Measurements from ENCODE around the gene FNIP2. TPM values are rescaled to one million over a fixed set of nuclear protein-coding genes. Genes with fewer than 3 reads are reported as not detected.

FNIP2 gene
- total RNA-seq, 1 experiment from 2014 or later, result 35.3 TPM

DNA sequence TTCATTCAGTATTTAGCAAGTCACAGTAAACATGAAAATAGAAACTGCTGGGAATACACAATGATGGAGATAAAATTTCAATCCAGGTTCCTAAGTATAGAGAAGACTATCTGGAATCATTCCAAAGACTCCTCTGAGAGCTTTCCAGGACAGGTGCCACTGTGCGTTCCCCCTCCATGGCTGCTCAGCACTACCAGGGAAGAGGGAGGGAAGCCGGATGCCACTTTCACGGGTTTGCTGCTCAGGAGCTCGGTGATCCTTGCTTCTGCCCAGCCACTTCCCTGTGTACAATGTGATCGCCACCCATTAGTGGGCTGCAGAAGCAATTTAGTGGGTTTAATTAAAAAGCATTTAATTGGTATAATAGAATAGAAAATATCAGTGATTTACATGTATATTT, 94.5 kb downstream of the FNIP2 start:
- no TSS peak for BruUV-seq (replicated peaks)
- Mint-ChIP-seq H3K4me3 (ENCODE audit: low read depth, unreplicated experiment) (no peak overlapping the region), H3K4me1 (ENCODE audit: low read depth, unreplicated experiment) (no peaks in the 10 kb centered on the region), H3K27me3 (ENCODE audit: unreplicated experiment) (no peaks in the 10 kb centered on the region), H3K36me3 (ENCODE audit: insufficient read depth, unreplicated experiment) (peaks cover 10% of the 10 kb centered on the region), H3K27ac (ENCODE audit: unreplicated experiment) (no peak overlapping the region), H3K9me3 (ENCODE audit: low read depth, unreplicated experiment) (no peaks in the 10 kb centered on the region)
- TF ChIP-seq, protein P1, sequence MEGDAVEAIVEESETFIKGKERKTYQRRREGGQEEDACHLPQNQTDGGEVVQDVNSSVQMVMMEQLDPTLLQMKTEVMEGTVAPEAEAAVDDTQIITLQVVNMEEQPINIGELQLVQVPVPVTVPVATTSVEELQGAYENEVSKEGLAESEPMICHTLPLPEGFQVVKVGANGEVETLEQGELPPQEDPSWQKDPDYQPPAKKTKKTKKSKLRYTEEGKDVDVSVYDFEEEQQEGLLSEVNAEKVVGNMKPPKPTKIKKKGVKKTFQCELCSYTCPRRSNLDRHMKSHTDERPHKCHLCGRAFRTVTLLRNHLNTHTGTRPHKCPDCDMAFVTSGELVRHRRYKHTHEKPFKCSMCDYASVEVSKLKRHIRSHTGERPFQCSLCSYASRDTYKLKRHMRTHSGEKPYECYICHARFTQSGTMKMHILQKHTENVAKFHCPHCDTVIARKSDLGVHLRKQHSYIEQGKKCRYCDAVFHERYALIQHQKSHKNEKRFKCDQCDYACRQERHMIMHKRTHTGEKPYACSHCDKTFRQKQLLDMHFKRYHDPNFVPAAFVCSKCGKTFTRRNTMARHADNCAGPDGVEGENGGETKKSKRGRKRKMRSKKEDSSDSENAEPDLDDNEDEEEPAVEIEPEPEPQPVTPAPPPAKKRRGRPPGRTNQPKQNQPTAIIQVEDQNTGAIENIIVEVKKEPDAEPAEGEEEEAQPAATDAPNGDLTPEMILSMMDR (IDR thresholded peaks at IDR 0.05; ENCODE audit: unreplicated experiment), result no peak
- intact Hi-C loops (cut with micrococcal nuclease; ENCODE audit: unreplicated experiment), result no loop called here
- DNase-seq, result no peak
- CTCF ChIA-PET, result no interaction called here

- no TSS peak for BruUV-seq (replicated peaks)
- Mint-ChIP-seq H3K9me3 (ENCODE audit: low read depth, unreplicated experiment) (no peaks in the 10 kb centered on the region), H3K4me1 (ENCODE audit: low read depth, unreplicated experiment) (no peaks in the 10 kb centered on the region), H3K4me3 (ENCODE audit: low read depth, unreplicated experiment) (no peak overlapping the region), H3K36me3 (ENCODE audit: insufficient read depth, unreplicated experiment) (peaks cover 15% of the 10 kb centered on the region), H3K27me3 (ENCODE audit: unreplicated experiment) (no peaks in the 10 kb centered on the region), H3K27ac (ENCODE audit: unreplicated experiment) (no peak overlapping the region)
- CTCF ChIA-PET, result interaction anchor here (0.9 kb wide), 1 partner anchor 298 kb away, joined by 5 read pairs; no protein-coding TSS in a partner anchor
- intact Hi-C loops (cut with micrococcal nuclease; ENCODE audit: unreplicated experiment), result no loop called here
- no peak for DNase-seq
- TF ChIP-seq, protein P1 (IDR thresholded peaks at IDR 0.05; ENCODE audit: unreplicated experiment), result no peak
These were observed 96.8 kb downstream of the FNIP2 start for GRCh38 chr4:158865520-158866177.

- intact Hi-C loops (cut with micrococcal nuclease; ENCODE audit: unreplicated experiment), result no loop called here
These were observed 100.2 kb downstream of the FNIP2 start for GRCh38 chr4:158869001-158869400.

DNA sequence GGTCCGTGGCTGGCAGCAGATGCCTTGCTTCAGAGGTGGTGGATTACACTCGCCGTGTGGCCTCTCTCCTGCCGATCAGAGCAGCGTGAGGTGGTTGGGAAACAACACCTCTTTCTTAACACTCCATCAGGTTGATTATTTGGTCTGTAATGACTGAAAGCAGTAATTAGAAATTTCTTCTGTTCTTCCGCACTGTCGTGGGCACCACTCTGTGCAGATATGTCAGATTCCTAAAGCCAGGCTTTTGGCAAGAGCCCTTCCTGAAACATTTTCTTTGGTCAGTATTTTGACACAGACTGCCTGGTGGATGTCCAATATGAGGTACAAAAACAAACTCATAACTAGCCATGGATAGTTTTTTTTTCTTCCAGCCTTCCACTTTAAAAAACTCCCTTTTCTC, 100.9 kb downstream of the FNIP2 start:
- H3K27me3 Mint-ChIP-seq (ENCODE audit: unreplicated experiment), result no peaks in the 10 kb centered on the region
- no TSS peak for BruUV-seq (replicated peaks)
- no peak overlapping the region for H3K27ac Mint-ChIP-seq (ENCODE audit: unreplicated experiment)

More at GRCh38 chr4:158869001-158869400, 100.2 kb downstream of the FNIP2 start:
- Mint-ChIP-seq H3K27ac (ENCODE audit: unreplicated experiment) (no peak overlapping the region), H3K4me1 (ENCODE audit: low read depth, unreplicated experiment) (peaks cover 7% of the 10 kb centered on the region), H3K27me3 (ENCODE audit: unreplicated experiment) (no peaks in the 10 kb centered on the region), H3K9me3 (ENCODE audit: low read depth, unreplicated experiment) (no peaks in the 10 kb centered on the region), H3K36me3 (ENCODE audit: insufficient read depth, unreplicated experiment) (peaks cover 19% of the 10 kb centered on the region), H3K4me3 (ENCODE audit: low read depth, unreplicated experiment) (no peak overlapping the region)
- CTCF ChIA-PET, result no interaction called here
- no peak for DNase-seq
- TF ChIP-seq, protein P1 (IDR thresholded peaks at IDR 0.05; ENCODE audit: unreplicated experiment), result no peak
- no TSS peak for BruUV-seq (replicated peaks)

More for the DNA sequence above, 100.9 kb downstream of the FNIP2 start:
- Mint-ChIP-seq H3K9me3 (ENCODE audit: low read depth, unreplicated experiment) (no peaks in the 10 kb centered on the region), H3K4me3 (ENCODE audit: low read depth, unreplicated experiment) (no peak overlapping the region), H3K36me3 (ENCODE audit: insufficient read depth, unreplicated experiment) (peaks cover 19% of the 10 kb centered on the region), H3K4me1 (ENCODE audit: low read depth, unreplicated experiment) (peaks cover 10% of the 10 kb centered on the region)
- CTCF ChIA-PET, result no interaction called here
- no peak for DNase-seq
- intact Hi-C loops (cut with micrococcal nuclease; ENCODE audit: unreplicated experiment), result loop anchor here (5.0 kb wide), 2 partner anchors 308 to 333 kb away; no protein-coding TSS in a partner anchor
- TF ChIP-seq, protein P1 (IDR thresholded peaks at IDR 0.05; ENCODE audit: unreplicated experiment), result no peak

Measured in Calu3 (cell line).